Stimulated activated CD8-positive, alpha-beta memory T cell treated with anti-CD3 and anti-CD28 coated beads, Interleukin-4, amount 100 ng/mL, for 4 hours (primary cell): ENCODE results near the gene TTC38.

Experiments
- DNase-seq, 2 donors: peaks; one replicate each; pipeline ENCODE4 v3.0.0-alpha.2; 2020; ENCODE audit warnings: low read depth in 2 of 2, low spot score in 1 of 2

TTC38 gene

DNA sequence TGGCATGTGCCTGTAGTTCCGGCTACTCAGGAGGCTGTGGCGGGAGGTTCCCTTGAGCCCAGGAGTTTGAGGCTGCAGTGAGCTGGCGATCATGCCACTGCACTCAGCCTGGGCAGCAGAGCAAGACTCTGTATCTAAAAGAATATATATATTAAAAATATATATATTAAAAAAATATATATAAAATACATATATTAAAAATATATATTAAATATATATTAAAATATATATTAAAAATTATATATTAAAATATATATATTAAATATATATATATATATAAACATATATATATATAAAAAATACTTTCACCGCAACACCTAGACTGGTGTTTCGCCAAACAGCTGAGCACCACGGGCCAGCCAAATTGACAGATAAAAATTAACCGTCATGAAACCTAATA lies 8.8 kb downstream of the TTC38 start:
- no peak for DNase-seq

DNA sequence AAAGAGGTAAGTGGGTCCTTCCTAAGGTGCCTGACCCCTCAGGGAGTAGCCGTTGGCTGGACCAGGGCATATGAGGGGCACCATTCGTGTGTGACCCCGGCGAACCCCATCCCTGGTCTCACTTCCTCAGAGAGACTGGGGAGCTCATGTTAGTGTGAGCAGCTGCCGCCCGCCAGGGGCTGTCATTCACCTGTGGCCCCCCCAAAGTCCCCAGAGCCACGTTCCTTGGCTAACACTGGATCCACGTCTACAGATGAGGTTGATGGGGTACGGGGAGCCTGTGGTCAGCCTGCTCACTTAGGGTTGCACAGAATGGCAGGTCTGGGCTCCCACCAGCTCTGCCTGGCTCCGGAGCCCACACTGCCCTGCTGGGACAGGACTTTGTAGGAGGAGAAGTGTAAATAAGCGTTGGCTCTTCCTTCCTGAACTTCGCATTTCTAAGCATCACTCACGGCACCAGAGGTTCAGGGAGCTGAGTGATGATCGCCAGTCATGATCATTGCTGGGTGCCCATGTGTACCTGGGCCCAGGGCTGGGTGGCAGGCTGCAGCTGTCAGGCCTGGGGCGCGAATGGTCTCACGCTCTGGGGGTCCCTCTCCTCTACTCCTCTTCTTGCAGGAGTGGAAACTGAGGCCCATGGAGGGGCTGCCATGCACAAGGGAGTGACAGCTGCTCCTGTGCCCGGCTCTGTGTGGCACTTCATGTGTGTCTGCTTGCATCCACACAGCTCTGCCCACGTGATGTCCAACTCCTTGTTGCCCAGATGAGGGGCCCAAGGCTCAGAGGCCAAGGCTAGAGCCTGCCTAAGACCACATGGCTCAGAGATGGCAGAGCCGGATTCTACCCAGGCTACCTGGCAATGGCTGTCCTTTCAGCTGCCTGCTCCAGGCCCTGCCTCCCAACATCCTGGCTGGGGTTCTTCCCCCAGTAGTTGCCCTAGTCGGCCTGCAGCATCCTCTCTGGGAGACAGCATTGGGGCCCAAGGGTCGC lies 11.1 kb downstream of the TTC38 start:
- no peak for DNase-seq

DNA sequence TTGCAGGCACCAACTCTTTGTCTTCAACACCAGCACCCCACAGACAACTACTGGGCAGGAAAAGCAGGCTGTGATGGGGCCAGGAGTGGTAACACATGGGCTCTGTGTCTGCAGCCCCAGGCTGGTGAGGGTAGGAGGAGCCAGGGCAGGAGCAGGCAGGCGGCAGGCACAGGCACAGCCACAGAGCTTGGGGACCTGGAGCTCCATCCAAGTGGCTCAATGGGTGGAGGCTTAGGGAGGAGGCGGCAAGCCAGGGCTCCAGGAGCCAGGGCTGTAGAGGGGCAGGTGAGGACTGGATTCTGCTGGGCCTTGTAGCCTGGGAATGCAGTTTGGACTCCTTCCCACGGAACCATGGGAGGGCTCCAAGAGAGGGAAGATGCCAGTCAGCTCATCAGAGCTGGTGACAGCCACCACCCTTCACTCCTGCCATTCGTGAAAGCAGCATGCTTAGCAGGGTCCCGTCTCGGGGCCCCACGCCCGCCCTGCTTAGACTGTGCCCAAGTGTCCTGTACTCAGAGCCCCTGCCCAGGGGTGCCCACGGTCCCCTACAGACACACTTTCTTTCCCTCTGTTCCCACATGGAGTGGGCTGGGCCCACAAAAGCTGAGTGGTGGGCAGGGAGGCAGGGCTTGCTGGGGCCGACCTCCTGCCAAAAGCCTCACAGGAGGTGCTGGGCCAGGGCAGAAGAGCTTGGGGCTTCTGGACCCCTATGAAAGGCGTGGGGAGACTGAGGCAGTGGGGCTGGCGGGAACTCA lies 12.4 kb downstream of the TTC38 start:
- DNase-seq, result no peak

DNA sequence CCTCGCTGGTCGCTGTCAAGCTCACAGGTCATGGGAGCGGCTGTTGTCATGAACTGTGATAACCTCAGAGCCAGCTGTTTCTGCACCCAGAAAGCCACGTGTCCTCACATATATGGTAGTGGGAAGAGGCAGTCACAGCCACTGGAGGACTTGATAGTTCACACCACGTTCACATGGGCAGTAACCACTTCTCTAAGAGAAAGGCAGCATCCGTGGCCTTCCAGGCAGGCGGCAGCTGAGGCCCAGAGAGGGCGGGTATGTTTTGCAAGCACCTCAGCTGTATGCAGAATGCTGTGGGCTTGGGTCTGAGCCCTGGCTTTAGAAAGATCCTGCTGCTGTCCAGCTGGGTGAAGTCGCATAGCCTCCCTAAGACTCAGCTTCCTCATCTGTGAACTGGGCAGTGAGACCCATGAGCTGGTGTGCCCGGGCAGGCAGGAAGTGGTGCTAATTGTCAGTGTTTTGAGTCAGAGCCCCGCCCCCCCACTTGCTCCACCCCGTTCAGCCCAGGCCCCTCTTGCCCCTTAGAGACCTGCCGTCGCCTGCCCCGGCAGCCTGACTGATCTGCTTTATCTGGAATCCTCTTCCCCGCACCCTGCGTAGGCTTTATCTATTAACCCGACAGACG lies 13.3 kb downstream of the TTC38 start:
- no peak for DNase-seq

DNA sequence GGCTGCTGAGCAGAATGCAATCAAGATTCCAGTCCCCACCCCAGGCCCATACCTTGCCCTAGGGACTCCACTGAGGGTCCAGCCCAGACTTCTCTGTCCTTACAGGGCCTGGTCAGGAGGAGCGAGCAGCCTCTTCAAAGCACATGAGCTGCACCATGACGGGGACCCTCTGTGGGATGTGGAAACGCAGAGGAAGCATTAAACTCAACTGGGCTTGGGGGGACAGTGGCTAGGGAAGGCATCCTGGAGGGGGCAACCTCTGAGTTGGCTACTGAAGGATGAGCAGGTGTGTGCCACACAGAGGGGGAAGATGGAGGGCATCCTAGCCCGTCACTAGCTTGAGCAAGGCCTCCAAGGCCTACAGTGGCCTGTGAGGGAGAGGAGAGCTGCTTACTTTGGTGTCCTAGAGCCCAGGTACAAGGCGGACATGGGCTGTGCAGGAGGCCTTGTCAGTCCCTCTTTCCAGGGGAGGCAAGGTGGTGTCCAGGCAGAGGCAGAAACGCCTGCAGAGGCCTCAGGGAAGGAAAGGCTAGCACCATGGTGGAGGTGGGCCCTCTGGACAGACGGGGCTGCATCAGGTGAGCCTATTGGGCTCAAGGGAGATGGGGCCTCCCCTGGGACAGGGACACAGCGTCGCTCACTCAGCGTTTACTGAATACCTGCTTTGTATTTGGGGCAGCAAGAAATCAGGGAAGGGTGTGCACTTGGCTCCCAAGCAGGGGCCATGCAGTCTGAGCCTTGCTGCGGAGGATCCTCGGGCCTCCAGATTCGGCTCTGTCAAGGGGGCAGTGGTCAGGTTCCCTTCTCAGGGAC lies 14.3 kb downstream of the TTC38 start:
- no peak for DNase-seq

DNA sequence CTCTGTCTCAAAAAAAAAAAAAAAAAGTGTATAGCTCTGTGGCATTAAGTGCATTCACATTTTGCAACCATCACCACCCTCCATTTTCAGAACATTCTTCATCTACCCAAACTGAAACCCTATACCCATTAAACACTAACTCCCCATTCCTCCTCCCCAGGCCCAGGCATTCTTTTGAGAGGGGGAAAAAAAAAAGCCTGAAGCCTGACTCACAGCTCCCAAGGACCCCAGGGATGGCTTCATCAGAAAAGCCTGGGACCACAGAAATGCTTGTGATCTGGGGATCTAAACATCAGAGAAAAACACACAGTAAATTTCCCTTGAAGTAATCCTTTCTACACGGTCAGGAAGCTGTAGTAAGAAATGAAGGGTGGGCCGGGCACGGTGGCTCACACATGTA lies 18.2 kb downstream of the TTC38 start:
- DNase-seq, result no peak

DNA sequence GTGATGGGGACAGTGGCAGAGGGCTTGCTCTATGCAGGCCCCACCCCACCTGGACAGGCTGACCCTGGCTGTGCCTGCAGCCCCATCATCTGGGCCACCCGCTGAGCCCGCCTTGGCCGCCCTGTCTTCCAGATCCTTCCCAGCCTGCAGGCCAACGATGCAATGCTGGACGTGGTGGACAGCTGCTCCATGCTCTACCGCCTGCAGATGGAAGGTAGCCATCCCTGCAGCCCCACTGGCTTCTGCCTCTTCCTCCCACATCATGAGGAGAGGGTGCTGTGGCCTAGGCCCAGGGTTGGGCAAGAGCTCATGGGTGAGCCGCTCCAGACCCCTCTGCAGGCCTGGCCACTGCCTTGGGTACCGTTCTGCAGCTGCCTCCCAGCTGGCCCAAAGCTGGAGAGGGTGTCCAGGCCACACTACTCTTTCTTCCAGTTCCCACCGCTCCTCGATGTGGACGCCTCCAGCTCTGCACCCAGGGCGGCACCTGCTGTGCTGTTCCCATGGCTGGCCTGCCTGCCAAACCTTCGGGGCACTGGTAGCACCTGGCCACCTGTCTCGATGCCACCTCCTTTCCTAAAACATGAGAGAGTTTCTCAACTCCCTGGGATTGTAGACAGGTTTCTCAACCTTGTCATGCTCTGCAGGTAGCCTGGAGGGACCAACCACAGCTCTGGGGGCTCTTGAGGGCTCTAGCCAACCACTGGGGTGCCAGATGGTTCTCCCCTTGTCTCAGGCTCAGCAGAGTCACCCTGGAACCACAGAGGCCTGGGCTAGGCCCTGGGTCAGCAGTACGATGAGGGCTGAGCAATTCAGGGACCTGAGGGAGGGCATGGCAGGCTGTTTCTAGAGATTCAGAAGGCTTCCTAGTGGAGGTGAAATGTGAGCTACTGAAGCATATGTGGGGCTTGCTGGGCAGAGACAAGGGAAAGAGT lies 19.4 kb downstream of the TTC38 start:
- no peak for DNase-seq

DNA sequence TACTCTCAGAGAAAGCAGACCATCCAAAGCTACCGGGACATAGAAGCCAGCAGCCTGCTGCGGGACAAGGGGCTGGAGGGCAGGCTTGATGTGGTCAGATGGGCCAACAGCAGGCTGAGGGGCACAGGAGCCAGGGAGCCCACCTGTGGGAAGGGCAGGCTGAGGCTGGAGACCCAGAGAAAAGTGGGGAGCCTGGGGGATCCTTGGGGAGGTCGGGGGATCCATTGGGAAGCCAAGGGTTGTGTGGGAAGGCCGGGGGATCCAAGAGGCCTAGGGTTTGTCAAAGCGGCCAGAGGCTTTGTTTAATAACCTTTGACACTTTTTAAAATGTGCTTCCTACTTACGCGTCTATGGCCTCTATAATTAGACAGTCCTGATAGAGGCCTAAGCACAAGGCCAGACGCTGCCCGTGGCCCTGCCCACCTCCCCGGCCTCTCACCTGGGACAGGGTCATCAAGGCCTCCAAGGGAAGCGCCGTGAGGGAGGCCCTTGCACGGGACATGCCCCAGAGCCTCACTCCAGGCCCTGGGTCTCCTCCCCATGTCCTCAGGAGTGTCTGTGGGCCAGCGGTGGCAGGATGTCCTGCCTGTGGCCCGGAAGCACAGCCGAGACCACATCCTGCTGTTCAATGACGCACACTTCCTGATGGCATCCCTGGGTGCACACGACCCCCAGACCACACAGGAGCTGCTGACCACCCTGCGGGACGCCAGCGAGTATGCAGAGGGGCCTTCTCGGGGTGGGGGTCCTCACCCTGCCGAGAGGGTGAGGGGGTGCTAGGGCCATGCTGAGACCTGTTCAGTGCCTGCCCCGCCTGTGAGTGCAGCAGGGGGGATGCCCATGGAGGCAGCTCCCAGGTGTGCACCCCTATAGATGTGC lies 20.3 kb downstream of the TTC38 start:
- no peak for DNase-seq

DNA sequence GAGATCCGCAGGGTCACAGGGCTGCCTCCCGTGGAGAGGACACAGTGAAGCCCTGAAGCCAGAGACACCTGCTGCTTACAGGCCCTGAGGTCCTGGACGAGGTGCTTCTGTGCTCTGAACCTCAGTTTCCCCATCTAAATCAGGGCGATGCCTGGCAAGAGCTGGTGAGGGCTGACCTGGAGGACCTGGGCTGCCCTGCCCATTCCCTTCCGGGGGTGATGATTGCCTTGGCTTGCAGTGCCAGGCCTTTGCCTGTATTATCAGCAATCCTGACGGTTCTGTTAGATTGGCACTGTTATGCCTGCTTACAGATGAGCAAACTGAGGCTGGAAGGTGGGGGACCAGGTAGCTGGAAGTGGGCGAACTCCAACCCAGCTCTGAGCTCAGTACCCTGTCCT lies 21.0 kb downstream of the TTC38 start:
- no peak for DNase-seq

DNA sequence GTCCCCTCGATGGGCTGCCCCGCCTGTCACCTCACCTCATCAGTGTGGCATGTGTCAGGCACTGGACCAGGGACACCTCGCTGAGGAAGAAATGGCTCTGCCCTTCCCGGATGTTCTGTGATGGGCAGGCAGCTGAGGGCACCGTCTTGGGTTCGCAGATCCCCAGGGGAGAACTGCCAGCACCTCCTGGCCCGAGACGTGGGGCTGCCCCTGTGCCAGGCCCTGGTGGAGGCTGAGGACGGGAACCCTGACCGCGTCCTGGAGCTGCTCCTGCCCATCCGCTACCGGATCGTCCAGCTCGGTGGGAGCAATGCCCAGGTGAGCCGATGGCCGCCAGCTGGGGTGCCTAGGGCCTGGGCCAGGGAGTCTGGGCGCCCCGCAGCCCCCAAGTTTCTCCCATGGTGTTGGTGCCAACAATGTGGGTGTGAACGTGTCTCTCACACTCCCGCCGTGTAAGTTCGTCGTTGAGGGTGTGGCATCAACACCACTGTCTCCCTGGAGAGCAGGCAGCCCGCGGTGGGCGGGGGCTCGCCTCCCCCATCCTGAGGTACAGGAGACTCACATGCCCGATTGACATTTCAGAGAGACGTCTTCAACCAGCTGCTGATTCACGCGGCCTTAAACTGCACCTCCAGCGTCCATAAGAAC lies 21.6 kb downstream of the TTC38 start:
- DNase-seq, result no peak

DNA sequence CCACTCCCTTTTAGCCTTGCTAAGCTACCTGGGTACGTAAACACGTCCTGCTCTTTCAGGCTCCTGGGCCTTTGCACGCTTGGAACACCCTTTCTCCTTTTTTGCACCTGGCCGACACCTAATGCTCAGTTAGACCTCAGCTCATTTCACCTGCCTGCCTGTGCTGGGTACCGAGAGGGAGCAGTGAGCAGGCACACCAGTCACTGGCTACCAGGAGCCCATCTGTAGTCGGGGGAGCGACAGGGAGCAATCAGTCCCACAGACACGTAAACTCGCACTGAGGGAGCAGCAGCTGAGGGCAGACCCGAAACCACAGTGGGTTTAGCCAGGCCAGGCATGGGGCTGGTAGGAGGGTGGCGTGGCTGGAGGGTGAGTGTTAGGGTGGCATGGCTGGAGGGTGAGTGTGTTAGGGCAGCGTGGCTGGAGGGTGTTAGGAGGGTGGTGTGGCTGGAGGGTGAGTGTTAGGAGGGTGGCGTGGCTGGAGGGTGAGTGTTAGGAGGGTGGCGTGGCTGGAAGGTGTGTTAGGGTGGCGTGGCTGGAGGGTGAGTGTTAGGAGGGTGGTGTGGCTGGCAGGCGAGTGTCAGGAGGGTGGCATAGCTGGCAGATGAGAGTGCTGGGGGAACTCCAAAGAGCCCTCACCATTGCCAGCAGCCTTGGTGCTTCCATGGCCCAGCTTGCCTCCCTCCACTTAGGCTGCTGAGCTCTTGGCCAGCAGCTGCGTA lies 22.5 kb downstream of the TTC38 start:
- DNase-seq, result no peak

DNA sequence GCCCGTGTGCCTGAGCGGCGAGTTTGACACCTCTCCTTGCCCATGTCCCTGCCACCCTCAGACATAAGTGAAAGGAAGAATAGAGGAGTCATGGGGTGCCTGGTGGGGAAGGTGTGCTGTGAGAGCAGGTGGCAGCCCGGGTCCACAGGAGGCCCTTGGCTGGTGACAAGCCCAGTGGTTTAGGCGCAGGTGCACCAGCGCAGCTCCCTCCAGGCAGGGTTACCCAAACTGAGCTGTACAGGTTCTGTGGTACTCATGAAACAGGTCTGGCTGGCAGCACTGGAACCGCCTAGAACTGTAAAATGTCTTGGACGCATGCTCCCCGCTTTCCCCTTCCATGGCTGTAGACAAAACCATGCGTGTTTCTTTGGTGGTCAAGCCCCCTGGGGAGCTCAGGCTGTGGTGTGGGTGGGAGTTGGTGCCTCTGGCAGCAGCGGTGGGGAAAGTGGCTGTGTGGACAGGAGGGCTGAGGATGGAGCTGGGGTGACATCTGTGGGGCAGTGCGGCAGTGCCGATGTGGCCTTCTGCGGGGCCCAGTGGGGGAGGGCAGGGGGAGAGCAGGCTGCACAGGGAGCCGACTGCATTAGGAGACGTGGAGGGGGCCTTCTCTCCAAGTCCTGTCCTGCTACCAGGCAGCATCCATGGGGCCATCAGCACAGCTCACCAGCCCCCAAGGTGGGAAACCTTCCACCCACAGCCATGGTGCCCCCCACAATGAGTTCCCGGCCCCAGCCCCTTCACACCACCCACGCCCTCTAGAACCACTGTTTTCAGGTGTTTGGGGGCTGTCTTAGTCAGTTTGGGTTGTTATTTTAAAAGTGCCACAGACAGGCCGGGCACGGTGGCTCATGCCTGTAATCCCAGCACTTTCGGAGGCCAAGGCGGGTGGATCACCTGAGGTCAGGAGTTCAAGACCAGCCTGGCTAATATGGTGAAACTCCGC lies 23.3 kb downstream of the TTC38 start:
- no peak for DNase-seq

DNA sequence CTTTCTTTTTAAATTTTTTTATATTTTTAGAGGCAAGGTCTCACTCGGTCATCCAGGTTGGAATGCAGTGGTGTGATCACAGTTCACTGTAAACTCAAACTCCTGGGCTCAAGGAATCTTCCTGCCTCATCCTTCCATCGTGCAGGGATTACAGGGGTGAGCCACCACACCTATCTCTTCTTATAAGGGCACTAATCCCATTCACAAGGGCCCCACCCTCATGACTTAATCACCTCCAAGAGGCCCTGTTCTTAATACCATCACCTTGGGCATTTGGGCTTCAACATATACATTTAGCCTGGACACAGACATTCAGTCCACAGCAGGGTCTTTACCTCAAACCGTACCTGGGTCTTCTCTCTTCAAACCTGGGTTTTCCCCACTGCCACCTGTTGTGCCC lies 24.4 kb downstream of the TTC38 start:
- no peak for DNase-seq

DNA sequence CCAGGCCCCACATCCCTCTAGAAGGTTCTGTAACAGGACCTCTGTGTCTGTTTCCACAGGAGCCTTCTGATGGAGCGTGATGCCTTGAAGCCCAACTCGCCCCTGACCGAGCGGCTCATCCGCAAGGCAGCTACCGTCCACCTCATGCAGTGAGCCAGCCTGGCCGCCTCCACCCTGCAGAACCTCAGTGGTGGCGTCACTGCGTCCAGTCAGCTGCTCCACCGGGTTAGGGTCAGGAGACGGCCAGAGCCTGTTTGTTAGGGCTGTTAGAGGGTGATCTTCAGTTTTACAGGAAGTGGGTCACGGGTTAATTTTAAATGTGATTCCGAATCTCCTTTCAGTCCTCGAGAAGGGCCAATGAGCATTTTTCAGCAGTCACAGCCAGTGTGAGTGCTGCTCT lies 24.9 kb downstream of the TTC38 start:
- DNase-seq, result no peak

DNA sequence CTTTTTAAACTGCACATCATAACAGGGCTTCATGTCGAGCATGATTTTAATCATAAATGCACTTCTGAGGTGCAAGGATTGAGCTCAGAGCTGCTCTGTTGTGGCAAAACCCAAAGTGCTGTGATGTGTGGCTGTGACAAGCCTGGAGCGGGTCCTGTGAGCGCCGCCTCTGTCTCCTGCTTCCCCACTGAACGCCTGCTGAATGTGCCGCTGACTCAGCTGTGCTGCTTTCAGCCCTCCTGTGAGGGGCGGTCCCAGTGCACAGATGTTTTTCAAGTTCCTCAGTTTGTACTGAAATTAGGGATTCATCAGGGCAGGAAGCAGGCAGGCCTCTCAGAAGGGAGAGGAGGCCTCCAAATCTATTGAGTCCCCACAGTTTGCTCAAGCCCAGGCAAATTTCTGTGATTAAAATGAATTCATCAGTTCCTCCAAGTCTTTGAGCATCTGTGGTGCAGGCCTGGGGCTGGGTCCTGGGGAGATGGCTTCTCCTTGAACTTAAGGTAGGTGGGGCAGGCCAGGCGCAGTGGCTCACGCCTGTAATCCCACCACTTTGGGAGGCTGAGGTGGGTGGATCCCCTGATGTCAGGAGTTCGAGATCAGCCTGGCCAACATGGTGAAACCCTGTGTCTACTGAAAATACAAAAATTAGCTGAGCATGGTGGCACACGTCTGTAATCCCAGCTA lies 25.9 kb downstream of the TTC38 start:
- DNase-seq, result no peak

DNA sequence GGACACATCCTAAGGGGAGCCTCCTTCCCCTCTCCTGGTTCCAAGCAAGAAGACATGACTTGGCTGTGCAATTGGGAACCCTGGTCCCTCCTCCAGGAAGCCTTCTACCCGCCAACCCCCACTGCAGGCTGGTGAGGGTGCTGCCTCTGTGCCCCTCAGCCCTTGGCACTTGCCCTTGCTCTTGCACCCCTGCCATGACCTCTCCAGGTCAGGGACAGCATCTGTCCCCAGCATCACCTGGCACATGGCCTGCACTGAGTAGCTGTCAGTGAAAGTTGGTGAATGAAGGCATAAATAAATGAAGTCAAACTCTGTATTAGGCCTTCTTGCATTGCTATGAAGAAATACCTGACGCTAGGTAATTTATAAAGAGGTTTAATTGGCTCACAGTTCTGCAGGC lies 27.0 kb downstream of the TTC38 start:
- no peak for DNase-seq
